Fibroblast of skin of right quadriceps (primary cell): ENCODE measurements around the gene KIF21B.

Experiments
- DNase-seq: peaks from one replicate; pipeline ENCODE4 v3.0.0-alpha.2; 2013

KIF21B gene, protein sequence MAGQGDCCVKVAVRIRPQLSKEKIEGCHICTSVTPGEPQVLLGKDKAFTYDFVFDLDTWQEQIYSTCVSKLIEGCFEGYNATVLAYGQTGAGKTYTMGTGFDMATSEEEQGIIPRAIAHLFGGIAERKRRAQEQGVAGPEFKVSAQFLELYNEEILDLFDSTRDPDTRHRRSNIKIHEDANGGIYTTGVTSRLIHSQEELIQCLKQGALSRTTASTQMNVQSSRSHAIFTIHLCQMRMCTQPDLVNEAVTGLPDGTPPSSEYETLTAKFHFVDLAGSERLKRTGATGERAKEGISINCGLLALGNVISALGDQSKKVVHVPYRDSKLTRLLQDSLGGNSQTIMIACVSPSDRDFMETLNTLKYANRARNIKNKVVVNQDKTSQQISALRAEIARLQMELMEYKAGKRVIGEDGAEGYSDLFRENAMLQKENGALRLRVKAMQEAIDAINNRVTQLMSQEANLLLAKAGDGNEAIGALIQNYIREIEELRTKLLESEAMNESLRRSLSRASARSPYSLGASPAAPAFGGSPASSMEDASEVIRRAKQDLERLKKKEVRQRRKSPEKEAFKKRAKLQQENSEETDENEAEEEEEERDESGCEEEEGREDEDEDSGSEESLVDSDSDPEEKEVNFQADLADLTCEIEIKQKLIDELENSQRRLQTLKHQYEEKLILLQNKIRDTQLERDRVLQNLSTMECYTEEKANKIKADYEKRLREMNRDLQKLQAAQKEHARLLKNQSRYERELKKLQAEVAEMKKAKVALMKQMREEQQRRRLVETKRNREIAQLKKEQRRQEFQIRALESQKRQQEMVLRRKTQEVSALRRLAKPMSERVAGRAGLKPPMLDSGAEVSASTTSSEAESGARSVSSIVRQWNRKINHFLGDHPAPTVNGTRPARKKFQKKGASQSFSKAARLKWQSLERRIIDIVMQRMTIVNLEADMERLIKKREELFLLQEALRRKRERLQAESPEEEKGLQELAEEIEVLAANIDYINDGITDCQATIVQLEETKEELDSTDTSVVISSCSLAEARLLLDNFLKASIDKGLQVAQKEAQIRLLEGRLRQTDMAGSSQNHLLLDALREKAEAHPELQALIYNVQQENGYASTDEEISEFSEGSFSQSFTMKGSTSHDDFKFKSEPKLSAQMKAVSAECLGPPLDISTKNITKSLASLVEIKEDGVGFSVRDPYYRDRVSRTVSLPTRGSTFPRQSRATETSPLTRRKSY (N-terminal part only)

DNA sequence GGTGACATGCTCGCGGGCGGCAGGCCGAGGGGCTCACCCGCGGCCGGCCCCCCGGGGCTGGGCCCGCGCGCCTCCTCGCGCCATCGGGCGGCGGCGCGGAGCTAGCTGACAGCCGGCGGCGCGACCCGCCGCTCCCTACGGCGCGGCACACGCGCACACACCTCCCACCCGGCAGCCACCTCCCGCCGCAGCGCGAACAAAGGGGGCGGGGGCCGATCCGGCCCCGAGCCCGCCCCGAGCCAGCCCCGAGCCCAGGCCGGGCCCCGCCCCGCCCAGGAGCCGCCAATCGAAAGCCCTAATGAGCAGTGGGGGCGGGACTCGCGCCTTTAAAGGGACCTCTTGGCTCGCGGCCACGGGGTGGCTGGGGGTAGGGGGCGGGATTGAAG, at the start of gene KIF21B:
TSS of gene KIF21B (minus strand) at position 198 of the 386 bp plus-strand sequence. CDS start 331 bp downstream, outside the sequence.
- peak; percentile 75 for DNase-seq

DNA sequence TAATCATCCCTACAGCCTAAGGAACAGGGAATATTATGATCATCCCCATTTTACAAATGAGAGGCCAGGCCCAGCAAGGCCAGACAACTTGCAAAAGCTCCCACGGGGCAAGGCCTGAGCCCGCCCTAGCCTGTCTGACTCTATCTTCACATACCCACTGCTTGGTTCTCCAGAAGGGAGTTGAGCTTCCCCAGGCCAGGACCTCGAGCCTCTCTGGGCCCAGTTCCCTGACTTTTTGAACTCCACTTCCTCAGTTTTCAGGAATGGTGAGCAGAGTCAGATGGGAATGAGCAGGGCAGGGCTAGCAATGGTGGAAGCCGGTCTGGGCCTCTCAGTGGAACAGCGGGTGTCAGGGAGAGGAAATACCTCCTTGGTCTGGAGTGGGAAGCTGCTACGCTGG, 49.4 kb upstream of the KIF21B start:
- DNase-seq = no peak

DNA sequence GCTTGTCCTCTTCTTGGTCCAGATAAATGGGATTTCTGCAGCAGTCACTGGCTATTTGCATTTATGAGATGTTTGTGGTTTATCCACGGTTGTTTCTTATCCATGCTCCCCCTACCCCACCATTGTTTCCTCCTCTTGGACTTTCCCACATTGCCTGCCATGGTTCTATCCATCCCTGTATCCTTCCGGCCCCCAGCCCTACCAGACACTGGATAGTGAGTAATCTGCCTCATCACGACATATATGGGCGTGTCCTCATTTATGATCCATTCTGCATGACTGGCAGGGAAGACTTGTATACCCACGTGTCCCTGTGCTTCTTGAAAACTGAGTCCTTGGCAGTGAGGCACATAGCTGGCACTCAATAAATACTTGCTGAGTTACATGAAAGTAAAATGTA, 48.6 kb upstream of the KIF21B start:
- no peak for DNase-seq

DNA sequence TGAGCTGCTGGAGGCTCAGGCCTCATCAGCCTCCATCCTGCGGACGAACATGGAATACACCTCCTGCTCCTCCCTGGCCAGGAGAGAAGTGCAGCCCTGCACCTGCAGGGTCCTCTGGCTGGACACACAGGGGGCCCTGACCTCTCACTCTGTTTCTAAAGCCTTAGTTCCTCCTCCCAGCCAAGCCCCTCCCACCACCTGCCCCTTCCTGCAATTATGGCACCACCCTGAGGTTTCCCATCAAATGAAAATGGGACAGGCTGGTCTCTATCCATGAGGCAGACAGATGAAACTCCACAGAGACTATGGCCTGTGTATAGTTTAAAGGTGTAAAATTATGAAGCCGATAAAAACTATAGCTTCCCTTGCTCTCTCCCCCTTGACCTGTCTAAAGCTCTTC, 46.1 kb upstream of the KIF21B start:
- DNase-seq = no peak

DNA sequence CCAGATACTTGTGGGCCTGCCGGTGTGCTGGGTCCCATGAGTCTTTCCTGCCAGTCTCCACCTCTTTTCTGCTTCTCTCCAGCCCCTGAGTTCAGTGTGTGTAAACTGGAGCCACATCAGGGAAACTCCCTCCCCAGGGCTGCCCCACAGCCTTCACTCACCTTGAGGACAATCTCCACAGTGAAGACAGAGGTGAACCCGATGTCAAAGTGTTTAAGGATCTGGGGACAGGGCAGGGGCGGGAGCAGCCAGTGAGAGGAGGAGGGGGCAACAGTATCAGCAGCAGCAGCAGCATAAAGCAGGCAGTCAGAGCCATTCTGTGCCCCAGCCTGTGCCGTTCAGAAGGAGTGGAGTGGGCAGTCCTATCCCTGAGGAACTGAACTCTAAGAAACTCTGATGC, 45.5 kb upstream of the KIF21B start:
- DNase-seq = no peak

DNA sequence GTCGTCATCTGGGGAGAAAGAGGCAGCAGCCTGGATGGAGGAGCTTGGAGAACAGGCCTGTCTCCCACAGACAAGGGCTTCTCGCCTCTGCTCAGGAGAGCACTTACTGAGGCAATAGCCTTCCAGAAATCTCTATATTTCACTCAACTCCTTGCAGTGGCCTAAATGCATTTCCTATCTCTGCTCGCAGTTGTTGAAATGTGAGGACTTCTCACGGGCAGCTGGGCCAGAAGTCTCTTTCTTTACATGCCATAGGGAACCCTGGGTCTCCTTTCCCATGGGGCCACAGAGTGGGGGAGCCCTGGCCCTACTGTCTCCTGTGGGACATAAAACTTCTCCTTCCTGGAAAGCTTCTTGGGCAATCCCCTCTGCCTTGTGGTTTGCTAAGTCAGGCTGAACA, 43.5 kb upstream of the KIF21B start:
- no peak for DNase-seq

DNA sequence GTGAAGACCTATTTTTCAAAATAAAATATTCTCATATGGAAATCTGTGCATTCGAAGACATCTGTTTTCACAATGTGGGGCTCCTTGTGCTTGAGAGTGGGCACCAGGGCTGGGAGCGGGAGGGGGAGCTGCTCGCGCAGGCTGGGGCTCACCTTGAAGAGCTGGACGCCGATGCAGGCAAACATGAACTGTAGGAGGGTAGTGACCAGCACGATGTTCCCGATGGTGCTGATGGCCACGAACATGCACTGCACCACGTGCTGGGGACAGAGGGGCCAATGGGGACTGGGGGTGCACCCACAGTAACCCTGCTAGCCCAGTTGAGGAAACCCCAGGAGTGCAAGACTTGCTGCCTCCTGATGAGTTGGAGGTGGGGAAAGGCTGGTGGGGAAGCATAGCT, 42.2 kb upstream of the KIF21B start:
- DNase-seq = no peak

DNA sequence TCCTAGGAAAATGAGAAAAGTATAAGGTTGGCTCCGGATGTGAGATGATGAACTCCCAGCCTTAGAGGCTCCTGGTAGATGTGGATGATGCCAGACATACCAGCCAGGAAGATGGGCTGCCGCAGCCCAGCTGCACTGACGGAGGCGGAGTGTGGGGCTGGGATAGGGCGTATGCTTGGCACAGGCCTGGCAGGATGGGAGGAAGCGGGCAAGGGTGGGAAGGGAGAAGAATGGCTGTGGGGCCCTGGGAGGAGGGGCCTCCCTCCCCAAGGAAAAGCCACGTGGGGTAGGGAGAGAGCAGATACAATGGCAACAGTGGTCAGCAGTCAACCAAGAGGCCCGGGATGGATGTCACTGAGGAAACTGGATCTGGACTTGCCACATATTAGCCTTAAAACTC, 41.3 kb upstream of the KIF21B start:
- DNase-seq = no peak

DNA sequence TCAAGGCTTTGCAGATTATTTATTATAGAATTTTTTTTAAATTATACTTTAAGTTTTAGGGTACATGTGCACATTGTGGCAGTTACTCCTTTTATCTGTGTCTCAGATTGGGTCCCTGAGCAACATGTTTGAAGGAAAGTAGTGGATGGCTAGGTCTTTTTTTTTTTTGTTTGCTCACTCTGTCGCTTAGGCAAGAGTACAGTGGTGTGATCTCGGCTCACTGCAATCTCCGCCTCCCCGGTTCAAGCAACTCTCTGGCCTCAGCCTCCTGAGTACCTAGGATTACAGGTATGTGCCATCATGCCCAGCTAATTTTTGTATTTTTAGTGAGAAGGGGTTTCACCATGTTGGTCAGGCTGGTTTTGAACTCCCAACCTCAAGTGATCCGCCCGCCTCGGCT, 39.6 kb upstream of the KIF21B start:
- no peak for DNase-seq

DNA sequence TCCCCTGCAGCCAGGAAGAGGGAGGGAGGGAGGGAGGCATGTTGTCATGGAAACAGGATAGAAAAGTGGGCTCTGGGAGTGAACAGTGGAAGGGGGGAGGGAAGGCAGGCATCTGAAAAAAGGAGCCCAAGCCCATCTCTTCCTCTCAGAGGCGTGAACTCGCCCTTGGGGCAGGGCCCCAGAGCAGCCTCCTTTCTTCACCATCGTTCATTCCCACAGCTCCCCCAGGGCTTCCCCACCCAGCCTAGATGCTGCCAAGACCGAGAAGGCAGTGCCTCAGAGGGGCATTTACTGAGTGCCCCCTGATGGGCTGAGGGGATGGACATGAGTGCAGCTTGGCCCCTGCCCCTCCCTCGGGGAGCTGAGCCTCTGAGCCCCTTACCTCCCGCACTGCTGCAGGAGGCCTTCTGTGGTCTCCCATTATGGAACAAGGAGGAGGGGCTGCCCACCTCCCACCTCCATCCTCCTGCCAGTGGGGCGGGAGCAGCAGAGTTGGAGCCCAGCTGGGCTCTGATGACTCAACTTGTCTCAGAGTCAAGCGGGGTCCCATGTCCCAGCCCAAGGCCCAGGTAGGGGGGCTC, 39.1 kb upstream of the KIF21B start:
- DNase-seq = no peak

DNA sequence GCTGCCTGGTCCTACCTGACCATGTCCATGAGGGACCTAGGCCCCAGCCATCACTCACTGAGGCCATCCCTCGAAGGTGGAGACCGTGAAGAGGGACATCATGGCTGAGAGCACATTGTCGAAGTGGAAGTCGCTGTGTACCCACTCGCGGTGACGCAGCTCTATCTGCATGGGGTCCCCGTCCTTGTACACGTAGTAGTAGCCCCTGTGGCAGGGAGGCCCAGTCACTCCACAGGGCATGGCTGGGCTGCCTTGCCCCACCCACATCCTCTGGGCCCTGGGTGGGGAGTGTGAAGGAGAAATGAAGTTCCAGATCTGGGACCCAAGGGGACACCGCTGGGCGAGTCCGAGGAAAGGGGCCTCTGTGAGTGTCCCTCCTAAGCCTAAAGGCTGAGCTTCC, 38.4 kb upstream of the KIF21B start:
- DNase-seq = no peak

DNA sequence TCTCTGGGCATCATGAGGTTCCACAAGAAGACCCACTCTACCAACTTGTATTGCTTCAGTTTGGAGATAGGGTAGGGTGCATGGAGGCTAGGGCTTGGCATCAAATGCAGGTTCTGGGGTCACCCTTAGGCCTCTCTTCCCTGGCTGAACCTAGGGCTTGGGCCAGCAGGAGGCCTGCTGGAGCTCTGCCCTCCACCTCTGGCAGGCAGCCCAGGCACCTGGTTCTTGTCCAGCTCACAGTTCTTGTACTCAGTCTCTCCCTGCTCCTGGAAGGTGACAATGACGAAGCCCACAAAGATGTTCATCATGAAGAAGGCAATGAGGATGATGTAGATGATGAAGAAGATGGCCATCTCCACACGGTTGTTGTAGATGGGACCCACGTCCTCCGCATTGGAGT, 37.5 kb upstream of the KIF21B start:
- DNase-seq = no peak

DNA sequence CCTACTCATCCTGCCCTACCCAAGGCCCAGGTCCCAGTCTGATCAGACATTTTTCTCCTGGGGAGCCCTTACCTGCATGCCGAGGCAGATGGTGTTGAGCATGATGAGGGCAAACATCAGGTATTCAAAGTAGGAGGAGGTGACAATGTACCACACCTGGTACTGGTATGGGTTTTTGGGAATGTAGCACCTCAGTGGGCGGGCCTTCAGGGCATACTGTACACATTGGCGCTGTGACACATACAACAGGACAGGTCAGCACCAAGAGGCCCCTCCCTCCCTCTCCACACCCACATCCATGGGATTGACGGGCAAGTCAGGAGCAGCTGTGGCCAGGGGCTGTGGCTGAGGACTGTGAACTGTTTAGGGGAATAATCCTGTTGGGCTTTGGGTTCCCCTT, 37.1 kb upstream of the KIF21B start:
- no peak for DNase-seq

DNA sequence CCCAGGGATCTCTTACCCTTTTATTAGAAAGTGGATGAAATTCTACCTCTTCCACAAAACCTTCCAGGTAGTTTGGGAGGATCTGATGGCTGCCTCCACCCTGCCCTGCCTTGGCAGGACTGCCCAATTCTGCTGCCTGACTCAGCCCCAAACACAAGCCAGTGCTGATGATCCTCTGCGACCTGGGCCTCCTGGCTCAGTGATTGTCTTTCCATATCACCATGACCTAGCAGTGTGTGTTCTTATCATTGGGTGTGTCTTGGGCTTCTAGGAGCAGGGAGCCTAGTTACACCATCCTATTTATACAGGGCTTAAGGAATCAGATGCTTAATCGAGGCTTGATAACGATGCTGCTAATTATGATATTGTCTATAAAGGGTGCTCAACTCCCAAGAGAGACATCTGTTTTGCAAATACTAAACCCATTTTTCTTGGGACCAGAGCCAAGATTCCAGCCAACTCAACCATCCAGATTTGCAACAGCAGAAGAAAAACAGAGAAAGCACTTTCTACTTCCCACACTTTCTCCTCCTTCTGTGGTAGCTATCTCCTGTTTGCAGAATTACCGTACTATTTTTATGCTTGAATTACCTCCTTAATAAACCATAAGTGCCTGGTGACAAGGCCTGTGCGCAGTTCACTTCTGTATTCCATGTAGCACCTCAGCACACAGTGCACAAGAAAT, 36.5 kb upstream of the KIF21B start:
- DNase-seq = no peak

DNA sequence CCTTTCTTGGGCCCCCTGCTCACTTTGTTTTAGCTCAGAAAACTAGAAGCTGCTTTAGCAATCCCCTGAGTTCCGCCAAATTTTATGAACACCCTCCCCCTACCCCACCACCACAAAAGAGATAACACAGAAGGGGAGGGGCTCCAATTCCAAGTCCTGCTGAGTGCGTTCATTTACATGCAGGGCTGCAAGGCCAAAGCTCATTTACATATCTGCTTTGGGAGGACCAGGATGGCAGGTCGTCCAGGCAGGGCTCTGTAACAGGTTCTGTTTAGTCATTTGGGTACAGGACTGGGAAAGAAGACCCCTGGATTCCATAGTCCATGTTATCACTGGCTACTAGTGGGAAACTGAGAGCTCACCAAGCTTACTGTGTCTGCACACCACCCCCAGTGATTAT, 35.9 kb upstream of the KIF21B start:
- DNase-seq = no peak

DNA sequence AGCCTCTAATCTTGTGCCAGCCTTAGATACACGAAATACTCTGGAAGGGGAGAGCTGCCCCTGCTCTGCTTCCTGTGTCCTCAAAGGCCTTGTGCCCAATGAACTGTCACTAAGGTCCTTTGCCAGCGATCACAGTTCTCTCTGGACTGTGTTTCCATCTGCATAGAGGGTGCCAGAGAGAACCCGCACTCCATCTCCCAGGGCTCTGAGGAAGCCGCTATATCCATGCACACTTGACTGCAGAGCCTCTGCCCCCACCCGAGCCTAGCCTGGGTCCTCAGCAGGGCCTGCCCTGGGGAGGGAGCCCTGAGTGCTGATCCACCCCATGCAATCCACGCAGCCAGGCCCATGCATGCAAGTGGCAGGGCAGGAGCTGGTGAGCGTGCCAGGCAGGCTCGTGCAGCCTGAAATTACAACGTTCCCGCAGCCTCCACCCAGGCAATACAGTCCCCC, 30.6 kb upstream of the KIF21B start:
- DNase-seq = no peak

DNA sequence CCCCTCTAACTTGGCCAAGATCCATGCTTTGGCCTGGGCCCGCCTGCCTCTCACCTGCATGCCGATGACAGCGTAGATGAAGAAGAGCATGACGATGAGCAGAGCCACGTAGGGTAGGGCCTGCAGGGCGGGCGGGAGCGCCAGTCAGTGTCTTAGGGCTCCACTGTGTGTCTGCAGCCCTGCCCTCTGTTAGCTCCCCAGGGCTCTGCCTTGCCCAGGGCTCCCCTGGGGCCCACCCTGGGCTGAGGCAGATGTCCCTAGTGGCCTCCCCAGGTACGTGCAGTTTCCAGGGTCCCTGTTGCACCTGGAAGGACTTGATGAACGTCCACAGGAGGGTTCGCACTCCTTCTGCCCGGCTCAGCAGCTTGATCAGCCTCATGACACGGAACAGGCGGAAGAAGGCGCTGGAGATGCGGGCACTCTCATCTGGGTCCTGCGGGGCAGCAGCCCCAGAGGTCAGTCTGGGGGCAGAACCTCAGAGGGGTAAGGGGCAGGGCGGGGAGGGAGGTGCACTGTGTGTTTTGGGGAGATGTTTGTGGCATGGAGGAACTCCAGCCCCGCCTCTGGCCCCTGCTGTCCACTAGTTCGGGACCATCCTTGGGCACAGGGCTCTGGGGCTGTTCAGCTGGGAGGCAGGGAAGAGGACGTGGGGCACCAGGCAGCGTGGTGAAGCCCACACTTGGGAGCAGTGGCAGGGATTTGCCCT, 29.8 kb upstream of the KIF21B start:
- DNase-seq = no peak

DNA sequence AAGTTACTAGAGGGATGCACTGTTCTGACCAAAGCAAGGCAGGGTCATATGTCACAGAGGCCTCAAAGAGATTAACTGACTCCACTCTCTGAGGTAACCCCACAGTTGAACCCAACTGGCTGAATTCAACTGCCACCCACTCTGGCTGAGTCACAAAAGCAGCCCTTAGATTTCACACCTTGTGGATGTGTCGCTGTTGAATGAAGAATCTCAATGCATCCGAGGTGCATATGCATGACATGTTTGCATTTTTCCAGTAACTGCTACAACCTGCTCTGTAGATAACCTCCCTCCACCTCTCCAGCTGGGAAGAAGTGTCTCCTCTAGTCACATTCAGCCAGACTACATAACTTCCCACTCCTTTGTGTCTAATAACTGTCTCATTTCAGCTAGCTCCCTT, 27.9 kb upstream of the KIF21B start:
- no peak for DNase-seq

DNA sequence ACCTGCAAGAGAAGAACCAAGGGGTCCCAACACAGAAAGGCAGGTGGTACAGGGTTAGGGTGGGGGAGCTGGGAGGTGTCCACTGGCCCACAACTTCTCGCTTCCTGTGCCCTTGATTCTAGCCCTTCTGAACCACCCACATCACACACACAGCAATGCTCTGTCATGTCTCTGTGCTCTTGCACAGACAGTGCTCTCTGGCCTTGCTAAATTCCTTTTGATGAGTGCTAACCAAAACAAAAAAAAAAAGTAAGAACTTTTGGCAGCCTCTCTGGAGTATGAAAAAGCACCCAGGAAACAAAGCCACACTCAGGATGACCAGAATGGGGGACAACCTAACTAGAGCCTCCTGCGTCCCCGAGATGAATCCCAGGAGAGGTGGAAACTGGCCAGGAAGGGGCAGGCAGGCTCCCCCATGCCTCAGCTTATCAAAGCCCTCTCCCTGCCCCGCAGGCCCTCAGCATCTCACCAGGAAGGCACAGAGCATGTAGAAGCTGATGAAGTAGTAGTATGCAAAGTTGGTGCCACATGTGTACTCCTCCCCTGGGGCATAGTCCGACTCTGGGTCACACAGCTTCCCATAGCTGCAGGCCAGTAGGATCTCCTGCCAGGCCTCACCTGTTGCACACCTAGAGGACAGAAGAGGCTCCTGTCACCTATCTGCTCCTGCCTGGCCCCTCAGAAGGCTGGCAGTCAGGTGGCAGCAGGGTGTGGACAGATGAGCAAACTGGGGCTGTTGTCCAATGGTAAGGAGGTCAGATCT, 27.2 kb upstream of the KIF21B start:
- no peak for DNase-seq

DNA sequence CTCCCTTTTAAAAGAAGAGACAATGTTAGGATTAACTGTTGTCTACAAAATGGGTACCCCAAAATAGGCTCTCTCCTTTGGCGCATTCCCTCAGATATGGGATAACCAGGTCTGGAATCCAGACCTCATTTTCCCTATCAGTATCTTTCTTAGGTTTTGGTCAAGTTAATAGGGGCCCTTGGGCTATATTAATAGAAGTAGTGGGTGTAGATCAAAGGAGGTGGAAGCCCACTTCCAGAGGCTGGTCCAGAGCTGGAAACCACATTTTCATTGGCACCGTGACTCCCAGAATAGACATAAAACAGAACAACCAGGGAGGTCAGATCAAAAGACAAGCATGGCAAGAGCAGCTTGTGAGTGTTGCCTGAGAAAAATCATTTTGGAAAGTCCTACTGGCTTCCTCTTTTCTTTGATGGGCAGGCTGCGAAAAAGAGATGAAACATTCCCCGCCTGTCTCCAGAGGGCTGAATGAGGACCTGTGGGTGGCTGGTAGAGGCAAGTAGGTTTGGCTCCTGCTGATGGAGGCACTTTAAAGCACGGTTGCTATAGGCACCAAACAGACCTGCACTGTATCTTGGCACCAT, 25.8 kb upstream of the KIF21B start:
- no peak for DNase-seq

DNA sequence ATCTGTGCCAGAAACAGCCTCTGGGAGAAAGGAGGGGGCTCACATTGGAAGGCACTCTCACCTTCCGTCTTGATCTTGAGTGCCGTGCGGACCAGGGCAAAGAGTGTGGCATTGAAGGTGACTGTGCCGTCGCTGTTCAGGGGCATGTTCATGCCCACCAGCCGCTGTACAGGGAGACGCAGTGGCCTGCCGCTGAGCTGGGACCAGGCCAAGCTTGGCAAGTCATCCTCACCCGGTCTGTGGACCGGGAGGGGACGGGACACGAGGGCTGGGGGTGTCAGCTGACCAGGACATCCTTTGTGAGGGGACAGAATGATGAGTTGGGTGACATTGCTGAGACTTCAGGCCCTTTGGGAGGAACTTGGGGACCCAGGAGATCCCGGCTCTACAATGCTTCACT, 25.0 kb upstream of the KIF21B start:
- no peak for DNase-seq
